Lower leg skin (tissue), 3 donors: Measurements from ENCODE around the gene LPIN3.

Experiments
- POLR2A ChIP-seq, 2 donors: fragments of 450-650 bp; IDR thresholded peaks; one replicate each; pipeline ENCODE4 v1.6.1; 2016 to 2017; ENCODE audit warnings: antibody characterized with exemption in 2 of 2, mild to moderate bottlenecking in 1 of 2, moderate library complexity in 1 of 2
- TF ChIP-seq, protein P1 (sequence below), 3 donors: fragments of 450-650 bp; IDR thresholded peaks; one replicate each; pipeline ENCODE4 v1.5.1; 2016; ENCODE audit warnings: antibody characterized with exemption in 3 of 3, mild to moderate bottlenecking in 3 of 3, moderate library complexity in 2 of 3

GRCh38 chr20:41367393-41367695 lies 26.7 kb downstream of the LPIN3 start:
- TF ChIP-seq, protein P1, sequence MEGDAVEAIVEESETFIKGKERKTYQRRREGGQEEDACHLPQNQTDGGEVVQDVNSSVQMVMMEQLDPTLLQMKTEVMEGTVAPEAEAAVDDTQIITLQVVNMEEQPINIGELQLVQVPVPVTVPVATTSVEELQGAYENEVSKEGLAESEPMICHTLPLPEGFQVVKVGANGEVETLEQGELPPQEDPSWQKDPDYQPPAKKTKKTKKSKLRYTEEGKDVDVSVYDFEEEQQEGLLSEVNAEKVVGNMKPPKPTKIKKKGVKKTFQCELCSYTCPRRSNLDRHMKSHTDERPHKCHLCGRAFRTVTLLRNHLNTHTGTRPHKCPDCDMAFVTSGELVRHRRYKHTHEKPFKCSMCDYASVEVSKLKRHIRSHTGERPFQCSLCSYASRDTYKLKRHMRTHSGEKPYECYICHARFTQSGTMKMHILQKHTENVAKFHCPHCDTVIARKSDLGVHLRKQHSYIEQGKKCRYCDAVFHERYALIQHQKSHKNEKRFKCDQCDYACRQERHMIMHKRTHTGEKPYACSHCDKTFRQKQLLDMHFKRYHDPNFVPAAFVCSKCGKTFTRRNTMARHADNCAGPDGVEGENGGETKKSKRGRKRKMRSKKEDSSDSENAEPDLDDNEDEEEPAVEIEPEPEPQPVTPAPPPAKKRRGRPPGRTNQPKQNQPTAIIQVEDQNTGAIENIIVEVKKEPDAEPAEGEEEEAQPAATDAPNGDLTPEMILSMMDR (IDR thresholded peaks at IDR 0.05): no peak
- TF ChIP-seq POLR2A (IDR thresholded peaks at IDR 0.05): no peak
